Heart left ventricle (tissue), 13 donors: ENCODE measurements around the gene EI24.

Source experiments
- CTCF ChIP-seq, 12 donors: fragments of 200-600 bp; sonication (generic) in 4 of 12; IDR thresholded peaks; one replicate each; pipeline versions ENCODE4 v1.5.0 to v1.8.0; 2018 to 2022; ENCODE audit warnings: antibody characterized with exemption in 12 of 12, mild to moderate bottlenecking in 5 of 12
- POLR2A ChIP-seq, 2 donors: fragments of 450-650 bp; IDR thresholded peaks; one replicate each; pipeline ENCODE4 v1.6.1; 2017; ENCODE audit warnings: antibody characterized with exemption in 2 of 2, mild to moderate bottlenecking in 2 of 2, moderate library complexity in 2 of 2
- donor health status: ischemic (EF 13 %, LVEDD 7.1; RV severe dilation, severe dysfunction).
- donor health status: DM: no; HTN: yes; CAD: no.
- donor health status: DM: no; HTN: no; CAD: no.
- donor health status: ischemic (EF 25% LVEDD 6.9; RV normal size, moderate dysfunction).
- donor health status: ischemic (EF 25% LVEDD 5.7; RV mildly dilated, moderate dysfunction).
- donor health status: ischemic (EF 35%, LVEDD 5.7; RV mildly dilated, moderate dysfunction).
- donor health status: nonischemic (EF 11% LVEDD 7.7; RV severe dilation, severe dysfunction).
- donor health status: DM: yes; HTN: yes; CAD: no.
- donor health status: PGD.
- donor health status: ischemic (EF 29% LVEDD 5.4; RV normal size, mild dysfunction).
- donor health status: nonischemic (EF 23%, LVEDD 6.1; RV moderate dilation, normal function).

- TF ChIP-seq CTCF (IDR thresholded peaks at IDR 0.05), result no peak
- no peak for TF ChIP-seq POLR2A (IDR thresholded peaks at IDR 0.05)
Observed at GRCh38 chr11:125585487-125585886, 16.2 kb downstream of the EI24 start.
